PFSK-1 (cell line): ENCODE results near the gene FIGNL2.

Experiments used
- FOXP2 ChIP-seq: optimal IDR thresholded peaks from 2 replicates; pipeline ENCODE3; 2011; ENCODE audit warnings: borderline replicate concordance, control low read depth, inconsistent platforms; ENCODE audit not compliant: insufficient read depth; ENCODE audit errors: extremely low read length, extremely low read depth
- POLR2AphosphoS5 ChIP-seq: IDR thresholded peaks from 2 replicates; pipeline ENCODE4 v1.6.1; 2012; ENCODE audit warnings: low read depth, mild to moderate bottlenecking, control low read depth, low read length, moderate library complexity
- REST ChIP-seq, 2 experiments: IDR thresholded peaks; 2 replicates each; pipeline versions ENCODE4 v1.6.1 to v1.8.0; 2011 to 2012; ENCODE audit warnings: low read depth in 2 of 2, low read length in 2 of 2, control low read depth in 1 of 2, inconsistent platforms in 1 of 2, mild to moderate bottlenecking in 1 of 2, moderate library complexity in 1 of 2; ENCODE audit not compliant: insufficient read depth in 1 of 2
- SIN3A ChIP-seq: IDR thresholded peaks from 2 replicates; pipeline ENCODE4 v1.6.1; 2012; ENCODE audit warnings: mild to moderate bottlenecking, low read length, moderate library complexity, borderline replicate concordance; ENCODE audit not compliant: insufficient read depth
- TAF1 ChIP-seq: IDR thresholded peaks from 2 replicates; pipeline ENCODE4 v1.6.1; 2012; ENCODE audit warnings: low read length, control low read depth, borderline replicate concordance; ENCODE audit not compliant: insufficient read depth

- TF ChIP-seq REST (IDR thresholded peaks at IDR 0.05; ENCODE audit: insufficient read depth in 1 of 2, low read depth in 2 of 2, low read length in 2 of 2): no peak
- TF ChIP-seq TAF1: no peak
- no peak for TF ChIP-seq POLR2AphosphoS5
- no peak for TF ChIP-seq FOXP2
- no peak for TF ChIP-seq SIN3A
These were observed 26.9 kb downstream of the FIGNL2 start for GRCh38 chr12:51821440-51822260.
